ENCODE results near the gene TUBB4B.

The TUBB4B gene

GRCh38 chr9:137202966-137203365, 38.1 kb upstream of the TUBB4B start:
- no peak for TF ChIP-seq FOXP2 (optimal IDR thresholded peaks at IDR 0.05; ENCODE audit: borderline replicate concordance, extremely low read depth, extremely low read length, insufficient read depth)
- no peak for TF ChIP-seq SIN3A (IDR thresholded peaks at IDR 0.05; ENCODE audit: borderline replicate concordance, insufficient read depth, low read length)
- TF ChIP-seq REST (IDR thresholded peaks at IDR 0.05; ENCODE audit: insufficient read depth in 1 of 2, low read depth in 2 of 2, low read length in 2 of 2): no peak
- TF ChIP-seq TAF1 (IDR thresholded peaks at IDR 0.05; ENCODE audit: borderline replicate concordance, insufficient read depth, low read length): no peak
- no peak for TF ChIP-seq POLR2AphosphoS5 (IDR thresholded peaks at IDR 0.05; ENCODE audit: low read depth, low read length)

- TF ChIP-seq SIN3A (IDR thresholded peaks at IDR 0.05; ENCODE audit: borderline replicate concordance, insufficient read depth, low read length) (no peak), FOXP2 (optimal IDR thresholded peaks at IDR 0.05; ENCODE audit: borderline replicate concordance, extremely low read depth, extremely low read length, insufficient read depth) (no peak), POLR2AphosphoS5 (IDR thresholded peaks at IDR 0.05; ENCODE audit: low read depth, low read length) (no peak), TAF1 (IDR thresholded peaks at IDR 0.05; ENCODE audit: borderline replicate concordance, insufficient read depth, low read length) (no peak), REST (IDR thresholded peaks at IDR 0.05; ENCODE audit: insufficient read depth in 1 of 2, low read depth in 2 of 2, low read length in 2 of 2) (no peak)
Measured at GRCh38 chr9:137204731-137205125, 36.4 kb upstream of the TUBB4B start.

- TF ChIP-seq REST (IDR thresholded peaks at IDR 0.05; ENCODE audit: insufficient read depth in 1 of 2, low read depth in 2 of 2, low read length in 2 of 2): peak in 1 of 2 experiments; percentile 46; a peak in 1 of 4 replicates
- no peak for TF ChIP-seq FOXP2 (optimal IDR thresholded peaks at IDR 0.05; ENCODE audit: borderline replicate concordance, extremely low read depth, extremely low read length, insufficient read depth)
- TF ChIP-seq TAF1 (IDR thresholded peaks at IDR 0.05; ENCODE audit: borderline replicate concordance, insufficient read depth, low read length): peak; percentile 82; the same call in 1 of the 2 replicates
- TF ChIP-seq POLR2AphosphoS5 (IDR thresholded peaks at IDR 0.05; ENCODE audit: low read depth, low read length): peak; percentile 76; the same call in 1 of the 2 replicates
- TF ChIP-seq SIN3A (IDR thresholded peaks at IDR 0.05; ENCODE audit: borderline replicate concordance, insufficient read depth, low read length): peak; percentile 74; the same call in 1 of the 2 replicates
Measured at GRCh38 chr9:137205126-137206069, 35.7 kb upstream of the TUBB4B start, which contains the start of the genes NDOR1 and TMEM203. NDOR1 (plus strand) TSS chr9:137205700; CDS start chr9:137205778, 78 bp downstream. TMEM203 (minus strand) TSS chr9:137205648; CDS start chr9:137205414, 234 bp downstream.

GRCh38 chr9:137206602-137207001, 34.5 kb upstream of the TUBB4B start:
- TF ChIP-seq SIN3A (IDR thresholded peaks at IDR 0.05; ENCODE audit: borderline replicate concordance, insufficient read depth, low read length) (no peak), REST (IDR thresholded peaks at IDR 0.05; ENCODE audit: insufficient read depth in 1 of 2, low read depth in 2 of 2, low read length in 2 of 2) (no peak), TAF1 (IDR thresholded peaks at IDR 0.05; ENCODE audit: borderline replicate concordance, insufficient read depth, low read length) (no peak), POLR2AphosphoS5 (IDR thresholded peaks at IDR 0.05; ENCODE audit: low read depth, low read length) (no peak), FOXP2 (optimal IDR thresholded peaks at IDR 0.05; ENCODE audit: borderline replicate concordance, extremely low read depth, extremely low read length, insufficient read depth) (no peak)

Data from PFSK-1 (cell line).